Measurements from ENCODE around the gene STK31.

DNA sequence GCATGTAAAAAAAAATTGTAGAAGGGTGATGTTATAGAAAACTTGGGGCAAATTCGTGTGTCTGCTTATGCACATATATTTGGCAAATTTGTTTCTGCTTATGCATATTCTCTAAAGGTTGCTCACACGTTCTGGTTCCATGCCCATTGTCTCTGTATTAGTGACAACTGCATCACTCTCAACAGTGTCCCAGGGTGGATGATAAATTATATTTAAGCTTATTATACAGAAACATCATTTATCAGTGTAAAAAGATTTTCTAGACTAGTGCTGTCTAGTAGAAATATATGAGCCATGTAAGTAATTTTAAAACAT, 4.1 kb downstream of the STK31 start:
- TF ChIP-seq, protein P1, sequence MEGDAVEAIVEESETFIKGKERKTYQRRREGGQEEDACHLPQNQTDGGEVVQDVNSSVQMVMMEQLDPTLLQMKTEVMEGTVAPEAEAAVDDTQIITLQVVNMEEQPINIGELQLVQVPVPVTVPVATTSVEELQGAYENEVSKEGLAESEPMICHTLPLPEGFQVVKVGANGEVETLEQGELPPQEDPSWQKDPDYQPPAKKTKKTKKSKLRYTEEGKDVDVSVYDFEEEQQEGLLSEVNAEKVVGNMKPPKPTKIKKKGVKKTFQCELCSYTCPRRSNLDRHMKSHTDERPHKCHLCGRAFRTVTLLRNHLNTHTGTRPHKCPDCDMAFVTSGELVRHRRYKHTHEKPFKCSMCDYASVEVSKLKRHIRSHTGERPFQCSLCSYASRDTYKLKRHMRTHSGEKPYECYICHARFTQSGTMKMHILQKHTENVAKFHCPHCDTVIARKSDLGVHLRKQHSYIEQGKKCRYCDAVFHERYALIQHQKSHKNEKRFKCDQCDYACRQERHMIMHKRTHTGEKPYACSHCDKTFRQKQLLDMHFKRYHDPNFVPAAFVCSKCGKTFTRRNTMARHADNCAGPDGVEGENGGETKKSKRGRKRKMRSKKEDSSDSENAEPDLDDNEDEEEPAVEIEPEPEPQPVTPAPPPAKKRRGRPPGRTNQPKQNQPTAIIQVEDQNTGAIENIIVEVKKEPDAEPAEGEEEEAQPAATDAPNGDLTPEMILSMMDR (tag by site-specific recombination; IDR thresholded peaks at IDR 0.05), result no peak
- TF ChIP-seq, protein P2, sequence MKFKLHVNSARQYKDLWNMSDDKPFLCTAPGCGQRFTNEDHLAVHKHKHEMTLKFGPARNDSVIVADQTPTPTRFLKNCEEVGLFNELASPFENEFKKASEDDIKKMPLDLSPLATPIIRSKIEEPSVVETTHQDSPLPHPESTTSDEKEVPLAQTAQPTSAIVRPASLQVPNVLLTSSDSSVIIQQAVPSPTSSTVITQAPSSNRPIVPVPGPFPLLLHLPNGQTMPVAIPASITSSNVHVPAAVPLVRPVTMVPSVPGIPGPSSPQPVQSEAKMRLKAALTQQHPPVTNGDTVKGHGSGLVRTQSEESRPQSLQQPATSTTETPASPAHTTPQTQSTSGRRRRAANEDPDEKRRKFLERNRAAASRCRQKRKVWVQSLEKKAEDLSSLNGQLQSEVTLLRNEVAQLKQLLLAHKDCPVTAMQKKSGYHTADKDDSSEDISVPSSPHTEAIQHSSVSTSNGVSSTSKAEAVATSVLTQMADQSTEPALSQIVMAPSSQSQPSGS (tag by site-specific recombination; IDR thresholded peaks at IDR 0.05; ENCODE audit: low read depth), result no peak
- TF ChIP-seq ZBTB1 (tag by site-specific recombination; IDR thresholded peaks at IDR 0.05), result no peak
- TF ChIP-seq ZBTB7A (tag by site-specific recombination; IDR thresholded peaks at IDR 0.05; ENCODE audit: low read depth), result no peak
- TF ChIP-seq, protein P3, sequence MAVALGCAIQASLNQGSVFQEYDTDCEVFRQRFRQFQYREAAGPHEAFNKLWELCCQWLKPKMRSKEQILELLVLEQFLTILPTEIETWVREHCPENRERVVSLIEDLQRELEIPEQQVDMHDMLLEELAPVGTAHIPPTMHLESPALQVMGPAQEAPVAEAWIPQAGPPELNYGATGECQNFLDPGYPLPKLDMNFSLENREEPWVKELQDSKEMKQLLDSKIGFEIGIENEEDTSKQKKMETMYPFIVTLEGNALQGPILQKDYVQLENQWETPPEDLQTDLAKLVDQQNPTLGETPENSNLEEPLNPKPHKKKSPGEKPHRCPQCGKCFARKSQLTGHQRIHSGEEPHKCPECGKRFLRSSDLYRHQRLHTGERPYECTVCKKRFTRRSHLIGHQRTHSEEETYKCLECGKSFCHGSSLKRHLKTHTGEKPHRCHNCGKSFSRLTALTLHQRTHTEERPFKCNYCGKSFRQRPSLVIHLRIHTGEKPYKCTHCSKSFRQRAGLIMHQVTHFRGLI (tag by site-specific recombination; IDR thresholded peaks at IDR 0.05), result no peak
- no peak for TF ChIP-seq YY1 (tag by site-specific recombination; IDR thresholded peaks at IDR 0.05)
- TF ChIP-seq, protein P4, sequence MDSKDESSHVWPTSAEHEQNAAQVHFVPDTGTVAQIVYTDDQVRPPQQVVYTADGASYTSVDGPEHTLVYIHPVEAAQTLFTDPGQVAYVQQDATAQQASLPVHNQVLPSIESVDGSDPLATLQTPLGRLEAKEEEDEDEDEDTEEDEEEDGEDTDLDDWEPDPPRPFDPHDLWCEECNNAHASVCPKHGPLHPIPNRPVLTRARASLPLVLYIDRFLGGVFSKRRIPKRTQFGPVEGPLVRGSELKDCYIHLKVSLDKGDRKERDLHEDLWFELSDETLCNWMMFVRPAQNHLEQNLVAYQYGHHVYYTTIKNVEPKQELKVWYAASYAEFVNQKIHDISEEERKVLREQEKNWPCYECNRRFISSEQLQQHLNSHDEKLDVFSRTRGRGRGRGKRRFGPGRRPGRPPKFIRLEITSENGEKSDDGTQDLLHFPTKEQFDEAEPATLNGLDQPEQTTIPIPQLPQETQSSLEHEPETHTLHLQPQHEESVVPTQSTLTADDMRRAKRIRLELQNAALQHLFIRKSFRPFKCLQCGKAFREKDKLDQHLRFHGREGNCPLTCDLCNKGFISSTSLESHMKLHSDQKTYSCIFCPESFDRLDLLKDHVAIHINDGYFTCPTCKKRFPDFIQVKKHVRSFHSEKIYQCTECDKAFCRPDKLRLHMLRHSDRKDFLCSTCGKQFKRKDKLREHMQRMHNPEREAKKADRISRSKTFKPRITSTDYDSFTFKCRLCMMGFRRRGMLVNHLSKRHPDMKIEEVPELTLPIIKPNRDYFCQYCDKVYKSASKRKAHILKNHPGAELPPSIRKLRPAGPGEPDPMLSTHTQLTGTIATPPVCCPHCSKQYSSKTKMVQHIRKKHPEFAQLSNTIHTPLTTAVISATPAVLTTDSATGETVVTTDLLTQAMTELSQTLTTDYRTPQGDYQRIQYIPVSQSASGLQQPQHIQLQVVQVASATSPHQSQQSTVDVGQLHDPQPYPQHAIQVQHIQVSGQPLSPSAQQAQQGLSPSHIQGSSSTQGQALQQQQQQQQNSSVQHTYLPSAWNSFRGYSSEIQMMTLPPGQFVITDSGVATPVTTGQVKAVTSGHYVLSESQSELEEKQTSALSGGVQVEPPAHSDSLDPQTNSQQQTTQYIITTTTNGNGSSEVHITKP (tag by site-specific recombination; IDR thresholded peaks at IDR 0.05), result no peak
- TF ChIP-seq, protein P5, sequence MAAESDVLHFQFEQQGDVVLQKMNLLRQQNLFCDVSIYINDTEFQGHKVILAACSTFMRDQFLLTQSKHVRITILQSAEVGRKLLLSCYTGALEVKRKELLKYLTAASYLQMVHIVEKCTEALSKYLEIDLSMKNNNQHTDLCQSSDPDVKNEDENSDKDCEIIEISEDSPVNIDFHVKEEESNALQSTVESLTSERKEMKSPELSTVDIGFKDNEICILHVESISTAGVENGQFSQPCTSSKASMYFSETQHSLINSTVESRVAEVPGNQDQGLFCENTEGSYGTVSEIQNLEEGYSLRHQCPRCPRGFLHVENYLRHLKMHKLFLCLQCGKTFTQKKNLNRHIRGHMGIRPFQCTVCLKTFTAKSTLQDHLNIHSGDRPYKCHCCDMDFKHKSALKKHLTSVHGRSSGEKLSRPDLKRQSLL (tag by site-specific recombination; IDR thresholded peaks at IDR 0.05), result no peak
- TF ChIP-seq TRIM28 (IDR thresholded peaks at IDR 0.05; ENCODE audit: borderline replicate concordance, low read length), result no peak
- no peak for TF ChIP-seq ZFHX2 (tag by site-specific recombination; conservative IDR thresholded peaks at IDR 0.05)

Measured in HEK293 (cell line).